Pulmonary artery endothelial cell (primary cell): ENCODE measurements around the gene MS4A4A. TPM values are rescaled to one million over a fixed set of nuclear protein-coding genes. Genes with fewer than 3 reads are reported as not detected.
"Not testable (repeated sequence)": the region's sequence is repeated elsewhere in the genome, so short reads cannot be mapped to it uniquely, and the experiment has no call there.

Experiments
- DNase-seq: peaks from one replicate; pipeline ENCODE4 v3.0.0-alpha.2; 2011; ENCODE audit warnings: low read depth, low spot score
- total RNA-seq: library from RNA; depleted of rRNA; stranded (reverse); fragments of >200 nt; gene quantifications from 2 replicates; pipeline ENCODE4 v1.2.3, GENCODE V29; 2014

The MS4A4A gene
- not detected in 2 replicates for total RNA-seq

- DNase-seq: no peak
These were observed at the start of gene MS4A4A for GRCh38 chr11:60280412-60280811. Gene MS4A4A, plus strand, starts transcription at chr11:60280666. Its CDS starts 10 bp downstream, at chr11:60280676.

- no peak for DNase-seq
These were observed 49.8 kb upstream of the MS4A4A start for GRCh38 chr11:60230681-60231080.

DNA sequence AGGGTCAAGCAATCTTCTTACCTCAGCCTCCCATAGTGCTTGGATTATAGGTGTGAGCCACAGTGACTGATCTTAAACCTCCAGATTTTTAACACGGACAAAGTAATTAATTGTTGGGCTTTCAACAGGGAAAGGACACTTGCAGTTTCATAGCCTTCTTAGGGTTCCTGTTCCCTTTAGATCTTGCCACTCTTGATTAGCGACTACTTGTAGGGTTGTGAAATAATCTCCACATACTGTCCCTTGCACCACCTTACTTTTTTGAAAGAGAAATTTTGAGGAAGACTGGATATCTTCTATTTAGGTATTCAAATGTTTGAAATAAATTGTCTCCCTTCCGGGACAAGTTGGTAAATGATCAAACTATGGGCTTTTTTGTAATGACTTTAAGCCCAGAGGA lies 45.1 kb upstream of the MS4A4A start:
- DNase-seq: no peak

DNA sequence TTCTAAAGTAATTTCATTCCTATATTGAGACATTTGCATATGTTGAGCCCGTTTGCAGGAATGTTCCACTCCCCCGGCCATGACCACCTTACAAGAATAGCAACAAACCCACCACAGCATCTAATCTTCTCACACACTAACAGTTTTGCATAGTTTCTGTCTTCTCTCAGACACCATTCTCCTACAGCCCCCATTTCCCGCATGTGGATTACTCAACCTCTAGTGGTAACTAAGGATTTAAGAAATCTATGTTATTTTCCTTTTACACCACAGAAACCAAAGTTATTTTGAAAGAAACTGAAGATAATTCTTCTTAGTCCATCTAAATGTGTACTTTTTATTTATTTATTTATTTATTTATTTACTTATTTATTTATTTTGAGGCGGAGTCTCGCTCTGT lies 39.8 kb upstream of the MS4A4A start:
- no peak for DNase-seq

GRCh38 chr11:60241786-60242185 lies 38.7 kb upstream of the MS4A4A start:
- DNase-seq: no peak

- no peak for DNase-seq
These were observed 37.7 kb upstream of the MS4A4A start, which contains the start of gene MS4A4E for GRCh38 chr11:60242740-60243239. Gene MS4A4E, minus strand, starts transcription at chr11:60243137. Its CDS starts 13,082 bp downstream, at chr11:60230055.

DNA sequence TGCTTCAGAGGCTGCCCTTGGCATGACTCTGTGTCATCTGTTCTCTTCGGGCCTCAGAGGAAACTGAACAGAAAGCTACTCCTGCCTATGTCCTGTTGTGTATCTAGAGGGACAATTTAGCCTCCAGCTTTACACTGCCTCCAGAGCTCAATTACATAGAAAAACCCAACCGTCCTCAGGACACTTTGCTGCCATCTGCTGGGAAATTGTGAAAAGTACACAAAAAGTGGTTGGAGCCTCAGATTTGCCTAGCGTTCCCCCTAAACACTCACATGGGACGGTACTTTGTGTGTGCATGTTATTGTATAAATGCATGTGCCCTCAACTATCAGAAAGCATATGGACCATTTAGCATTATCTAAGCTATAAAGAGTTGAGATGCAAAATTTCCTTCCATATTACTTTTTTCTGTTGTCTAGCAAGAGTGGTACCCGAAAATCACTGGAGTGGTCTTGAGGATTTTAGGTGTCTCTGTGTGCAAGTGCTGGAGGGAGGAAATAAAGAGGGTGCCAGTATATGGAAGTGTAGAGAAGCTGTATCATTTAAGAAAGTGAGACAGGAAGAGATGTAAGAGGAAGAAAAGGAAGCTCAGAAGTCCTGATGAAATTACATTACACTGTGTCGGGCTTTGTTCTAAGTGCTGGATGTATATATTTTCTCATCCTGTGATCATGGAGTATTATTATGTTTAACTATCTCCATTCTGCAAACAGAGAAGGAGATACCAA lies 28.8 kb upstream of the MS4A4A start:
- no peak for DNase-seq

DNA sequence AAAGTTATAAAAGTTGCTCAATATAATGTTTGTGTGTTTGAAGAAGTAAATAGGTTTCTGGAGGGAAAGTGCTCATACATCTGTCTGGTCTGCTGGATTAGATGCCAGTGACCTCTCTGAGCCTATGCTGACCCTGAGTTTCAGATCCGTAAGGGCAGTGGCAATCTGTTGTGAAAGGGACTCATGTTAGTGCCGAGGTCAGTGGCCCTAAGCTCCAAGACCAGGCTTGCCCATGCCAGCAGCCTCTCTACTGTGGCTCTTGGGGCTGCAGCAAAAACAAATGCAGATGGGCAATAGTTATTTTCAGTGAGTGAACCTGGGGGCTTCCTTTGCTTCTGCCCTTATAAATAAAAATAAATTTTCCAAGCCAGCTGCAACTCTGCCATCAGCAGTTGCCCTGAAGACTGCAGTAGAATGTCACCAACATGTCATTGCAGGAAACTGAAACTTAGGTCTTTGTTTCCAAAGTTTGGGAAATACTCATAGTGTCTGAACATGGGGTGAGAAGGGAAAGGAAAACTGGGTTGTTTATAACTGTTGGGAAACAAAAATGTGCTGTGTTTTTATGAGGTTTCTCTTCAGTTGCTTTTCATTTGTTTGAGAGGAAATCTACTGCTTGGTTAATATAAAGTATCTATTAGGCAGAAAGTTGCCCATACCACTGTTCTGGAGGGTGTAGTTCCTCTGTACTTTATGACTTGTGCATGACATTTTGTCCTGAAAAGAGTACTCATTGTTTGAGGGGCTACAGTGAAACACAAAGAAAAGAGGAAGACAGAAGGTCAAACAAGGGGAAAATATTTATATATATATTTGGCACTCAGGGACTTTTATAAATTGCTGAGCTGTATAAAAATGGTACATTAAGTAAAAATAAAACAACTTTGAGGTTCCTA lies 28.0 kb upstream of the MS4A4A start:
- DNase-seq: no peak

DNA sequence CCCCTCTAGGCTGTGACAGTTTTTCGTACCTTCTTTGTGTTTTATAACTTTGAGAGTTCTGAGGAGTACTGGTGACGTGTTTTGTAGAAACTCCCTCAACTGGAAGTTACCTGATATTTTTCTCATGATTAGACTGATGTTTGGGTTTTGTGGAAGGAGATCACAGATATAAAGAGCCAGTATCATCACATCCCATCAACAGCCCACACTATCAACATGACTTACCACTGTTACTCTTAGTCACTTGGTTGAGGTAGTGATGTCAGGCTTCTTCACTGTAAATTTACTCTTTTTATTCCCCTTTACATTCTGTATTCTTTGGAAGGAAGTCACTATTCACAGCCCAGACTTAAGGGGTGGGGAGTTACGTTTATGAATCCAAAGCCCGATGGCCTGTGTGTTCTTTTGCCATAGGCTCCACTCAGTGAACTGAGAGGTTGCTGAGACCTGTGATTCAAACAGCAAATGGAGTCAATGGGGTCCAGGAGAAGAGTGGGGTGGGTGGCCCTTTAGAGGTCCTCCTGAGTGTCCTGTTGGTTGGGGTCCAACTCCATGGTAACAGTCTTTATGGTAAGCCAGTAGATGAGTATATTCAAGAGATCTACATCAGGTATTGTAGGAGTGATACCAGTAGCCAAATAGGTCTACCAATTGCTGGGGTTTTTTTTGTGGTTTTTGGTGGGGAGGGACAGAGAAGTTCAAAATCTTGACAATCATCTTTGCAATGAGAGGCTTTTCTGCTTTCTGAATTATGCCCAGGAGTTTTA lies 22.3 kb upstream of the MS4A4A start:
- DNase-seq: no peak

GRCh38 chr11:60261014-60261413 lies 19.5 kb upstream of the MS4A4A start:
- no peak for DNase-seq

DNA sequence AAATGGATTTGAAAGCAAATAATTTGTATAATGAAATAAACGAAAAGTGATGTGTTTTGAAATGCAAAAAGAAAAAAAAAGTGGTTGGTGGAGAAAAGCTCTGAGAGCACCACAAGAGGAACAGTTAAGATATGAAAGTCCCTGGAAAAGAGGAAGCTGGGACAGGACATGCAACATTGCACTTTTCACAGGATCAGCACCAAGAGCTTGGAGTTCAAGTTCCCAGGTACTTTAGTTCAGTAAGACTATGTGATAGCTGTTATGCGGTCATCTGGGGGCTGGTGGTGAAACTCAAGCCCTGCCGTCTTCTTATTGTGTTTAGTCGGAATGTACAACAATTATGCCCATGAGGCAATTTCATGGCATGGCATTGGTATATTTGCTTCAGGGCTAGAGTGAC lies 17.1 kb upstream of the MS4A4A start:
- DNase-seq: no peak

DNA sequence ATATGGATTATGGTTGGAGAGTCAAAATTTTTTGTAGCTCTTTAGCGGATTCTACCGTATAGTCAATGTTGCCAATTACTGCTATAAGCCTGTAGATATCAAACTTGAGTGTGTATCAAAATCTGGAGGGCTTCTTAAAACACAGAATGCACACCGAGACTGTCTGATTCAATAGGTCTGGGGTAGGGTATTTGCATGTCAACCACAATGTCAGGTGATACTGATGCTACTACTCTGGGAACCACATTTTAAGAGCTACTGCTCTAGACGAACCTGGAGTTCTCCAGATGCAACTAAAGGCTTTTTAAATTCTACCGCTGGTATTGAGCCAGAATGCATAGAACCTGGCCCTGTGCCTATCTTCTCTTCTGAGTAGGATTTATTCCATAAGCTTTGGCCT lies 15.8 kb upstream of the MS4A4A start:
- no peak for DNase-seq

GRCh38 chr11:60265373-60266214 lies 14.9 kb upstream of the MS4A4A start:
- DNase-seq: no peak

DNA sequence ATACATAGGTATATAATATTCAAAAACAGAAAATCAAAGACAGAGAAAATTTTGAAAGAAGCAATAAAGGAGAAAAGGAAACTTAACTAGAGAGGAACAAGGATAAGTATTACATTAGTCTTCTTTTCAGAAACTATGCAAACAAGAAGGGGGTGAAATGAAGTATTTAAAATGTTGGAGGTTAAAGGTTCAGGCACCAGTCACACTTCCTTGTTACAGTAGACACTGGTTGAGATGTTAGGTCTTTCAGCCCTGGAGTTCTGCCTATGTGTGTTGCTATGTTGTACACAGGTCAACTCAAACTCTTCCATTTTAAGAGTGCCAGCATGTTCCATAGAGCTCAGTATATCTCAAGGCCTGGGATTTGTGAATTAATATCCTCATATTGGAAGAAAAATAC lies 6.0 kb upstream of the MS4A4A start:
- DNase-seq: no peak

GRCh38 chr11:60281485-60281884 lies 1.0 kb downstream of the MS4A4A start:
- no peak for DNase-seq

- no peak for DNase-seq
These were observed 1.8 kb downstream of the MS4A4A start for GRCh38 chr11:60282286-60282685.

GRCh38 chr11:60285411-60286126 lies 5.1 kb downstream of the MS4A4A start:
- not testable (repeated sequence) for DNase-seq

GRCh38 chr11:60288531-60288930 lies 8.1 kb downstream of the MS4A4A start:
- DNase-seq: no peak

- DNase-seq: no peak
These were observed 11.7 kb downstream of the MS4A4A start for GRCh38 chr11:60292145-60292544.

GRCh38 chr11:60301178-60301577 lies 20.7 kb downstream of the MS4A4A start:
- DNase-seq: no peak
